ENCODE measurements around the gene CFAP90.

CFAP90 gene

GRCh38 chr5:7784683-7785380, 66.1 kb downstream of the CFAP90 start:
- in situ Hi-C loops (cut with HindIII; ENCODE audit: low sequenced_read_pairs), result no loop called here

GRCh38 chr5:7781899-7782298, 69.0 kb downstream of the CFAP90 start:
- in situ Hi-C loops (cut with HindIII; ENCODE audit: low sequenced_read_pairs), result no loop called here
